Calu3 (cell line): ENCODE data around the gene TENM4. TPM values are rescaled to one million over a fixed set of nuclear protein-coding genes. Genes with fewer than 3 reads are reported as not detected.

Experiments used
- BruUV-seq: library from RNA; stranded (reverse); fragments of 400-500 nt; replicated peaks from 2 replicates; lab custom pipeline; 2021; lab: Mats Ljungman, UMichigan
- CTCF ChIA-PET: fragments of 300-600 bp; sonication (Branson Sonifier 250); formaldehyde crosslinking; loops from one replicate; lab custom pipeline; 2022; ENCODE audit warnings: antibody characterized with exemption; lab: Charles Lee
- DNase-seq: peaks from one replicate; pipeline ENCODE4 v3.0.0; 2022
- H3K27ac Mint-ChIP-seq: one replicate; pipeline ENCODE4 v1.8.0; 2022; ENCODE audit warnings: mixed read lengths; ENCODE audit not compliant: unreplicated experiment
- H3K27me3 Mint-ChIP-seq: one replicate; pipeline ENCODE4 v1.8.0; 2022; ENCODE audit warnings: mixed read lengths; ENCODE audit not compliant: unreplicated experiment
- H3K36me3 Mint-ChIP-seq: one replicate; pipeline ENCODE4 v1.8.0; 2022; ENCODE audit warnings: mild to moderate bottlenecking, moderate library complexity, mixed read lengths; ENCODE audit not compliant: insufficient read depth, unreplicated experiment
- H3K4me1 Mint-ChIP-seq: one replicate; pipeline ENCODE4 v1.8.0; 2022; ENCODE audit warnings: mild to moderate bottlenecking, low read depth, mixed read lengths; ENCODE audit not compliant: unreplicated experiment
- H3K4me3 Mint-ChIP-seq: one replicate; pipeline ENCODE4 v1.8.0; 2022; ENCODE audit warnings: mild to moderate bottlenecking, low read depth, moderate library complexity, mixed read lengths; ENCODE audit not compliant: unreplicated experiment
- H3K9me3 Mint-ChIP-seq: one replicate; pipeline ENCODE4 v1.8.0; 2022; ENCODE audit warnings: low read depth, mixed read lengths; ENCODE audit not compliant: unreplicated experiment
- CTCF ChIP-seq: fragments of 200-600 bp; IDR thresholded peaks from one replicate; pipeline ENCODE4 v1.8.0; 2022; ENCODE audit warnings: antibody characterized with exemption; ENCODE audit not compliant: unreplicated experiment
- intact Hi-C: fragments of 100-400 bp; cut with micrococcal nuclease; formaldehyde crosslinking; loops from one replicate; pipeline ENCODE4 v1.10.0; 2022; ENCODE audit not compliant: unreplicated experiment
- total RNA-seq: library from RNA; stranded (reverse); gene quantifications from 2 replicates; pipeline ENCODE4 v1.2.3, GENCODE V29; 2022

Gene TENM4
- total RNA-seq, 1 experiment from 2014 or later: not detected

GRCh38 chr11:78820741-78821140 lies 620.1 kb downstream of the TENM4 start:
- Mint-ChIP-seq H3K27ac (no peak overlapping the region), H3K9me3 (no peaks in the 10 kb centered on the region), H3K4me3 (no peak overlapping the region), H3K27me3 (peaks cover 74% of the 10 kb centered on the region), H3K4me1 (no peaks in the 10 kb centered on the region), H3K36me3 (no peaks in the 10 kb centered on the region)
- BruUV-seq: no TSS peak
- intact Hi-C loops: no loop called here
- no peak for TF ChIP-seq CTCF
- CTCF ChIA-PET: no interaction called here
- no peak for DNase-seq

DNA sequence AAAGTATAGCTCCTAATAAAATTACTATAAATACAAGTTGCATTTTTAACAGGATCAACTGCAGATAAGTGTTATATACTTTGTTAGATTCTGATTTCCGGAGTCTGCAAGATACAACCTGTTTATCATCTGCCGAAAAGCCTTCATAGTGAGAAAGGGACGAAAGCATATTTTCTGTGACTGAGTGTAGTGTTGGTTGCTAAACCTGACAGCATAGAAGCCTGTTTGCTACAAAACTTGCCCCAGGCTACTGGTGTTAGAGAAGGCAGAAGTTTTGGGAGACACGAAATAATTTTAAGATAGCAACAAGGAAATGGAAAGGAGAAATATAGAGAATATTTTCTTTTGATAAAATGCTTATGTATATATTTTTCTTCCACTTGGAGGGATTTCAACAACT lies 622.6 kb downstream of the TENM4 start:
- Mint-ChIP-seq H3K4me1 (no peaks in the 10 kb centered on the region), H3K36me3 (no peaks in the 10 kb centered on the region), H3K27me3 (peaks cover 92% of the 10 kb centered on the region), H3K4me3 (no peak overlapping the region), H3K9me3 (no peaks in the 10 kb centered on the region), H3K27ac (no peak overlapping the region)
- CTCF ChIA-PET: no interaction called here
- DNase-seq: no peak
- TF ChIP-seq CTCF: no peak
- BruUV-seq: no TSS peak
- intact Hi-C loops: no loop called here

DNA sequence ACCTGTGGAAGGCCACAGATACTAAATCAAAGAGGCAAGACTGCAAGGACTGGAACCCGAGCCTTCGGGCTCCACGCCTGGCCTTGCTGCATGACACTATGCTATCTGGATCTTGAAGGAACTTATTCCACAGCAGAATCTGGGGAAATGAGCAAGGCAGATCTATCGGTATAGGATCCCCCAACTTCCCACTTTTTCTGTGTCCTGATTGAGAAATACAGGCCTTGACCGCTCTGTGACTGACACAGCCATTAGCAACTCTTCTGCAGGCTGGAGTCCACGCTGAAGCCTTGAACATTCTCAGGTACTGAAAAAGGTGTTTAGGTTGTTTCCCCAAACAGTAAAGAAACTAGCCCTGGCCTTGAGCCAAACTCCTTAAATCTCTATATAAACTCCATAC lies 625.0 kb downstream of the TENM4 start:
- CTCF ChIA-PET: no interaction called here
- no peaks in the 10 kb centered on the region for H3K9me3 Mint-ChIP-seq
- intact Hi-C loops: no loop called here
- H3K4me1 Mint-ChIP-seq: no peaks in the 10 kb centered on the region
- H3K27me3 Mint-ChIP-seq: peaks cover 85% of the 10 kb centered on the region
- H3K36me3 Mint-ChIP-seq: no peaks in the 10 kb centered on the region
- DNase-seq: no peak
- BruUV-seq: no TSS peak
- no peak overlapping the region for H3K4me3 Mint-ChIP-seq
- no peak for TF ChIP-seq CTCF
- H3K27ac Mint-ChIP-seq: no peak overlapping the region

DNA sequence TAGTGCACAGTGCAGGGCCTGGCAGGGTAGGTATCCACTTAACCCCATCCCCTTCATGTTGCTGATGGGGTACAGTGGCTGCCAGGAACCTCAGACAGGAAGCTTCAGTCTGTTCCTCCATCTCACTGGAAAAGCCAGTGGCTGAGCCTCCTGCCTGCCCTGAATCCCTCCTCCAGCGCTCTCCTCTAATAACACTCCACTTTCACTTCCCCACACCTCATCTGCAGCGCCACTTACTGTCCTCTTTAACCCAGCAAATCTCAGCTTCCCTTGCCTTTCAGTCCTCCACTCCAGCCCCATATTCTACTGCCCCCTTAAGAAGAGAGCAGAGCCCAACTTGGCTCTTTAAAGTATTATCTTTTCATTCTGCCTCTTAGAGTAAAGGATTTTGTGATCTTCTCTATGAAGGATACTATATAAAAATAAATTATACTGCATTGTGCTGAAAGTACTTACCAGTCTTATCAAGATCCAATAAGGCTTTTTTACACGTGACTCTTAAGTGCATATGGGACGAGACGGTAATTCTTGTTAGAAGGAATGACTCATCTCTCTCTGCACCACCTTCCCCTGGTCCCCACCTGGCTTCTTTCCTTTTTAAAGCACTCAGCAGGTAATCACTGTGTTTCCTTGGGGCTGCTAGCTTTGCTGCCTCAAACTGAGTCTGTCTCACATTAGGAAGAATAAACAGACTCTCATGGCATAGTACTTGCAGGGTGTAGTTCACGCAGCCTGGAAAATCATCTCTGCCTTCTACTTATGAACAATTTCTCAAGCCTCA lies 628.1 kb downstream of the TENM4 start:
- Mint-ChIP-seq H3K27me3 (peaks cover 58% of the 10 kb centered on the region), H3K9me3 (no peaks in the 10 kb centered on the region), H3K27ac (no peak overlapping the region), H3K36me3 (no peaks in the 10 kb centered on the region), H3K4me1 (no peaks in the 10 kb centered on the region), H3K4me3 (no peak overlapping the region)
- TF ChIP-seq CTCF: no peak
- no peak for DNase-seq
- no TSS peak for BruUV-seq
- intact Hi-C loops: no loop called here
- CTCF ChIA-PET: no interaction called here
